Measurements from ENCODE around the gene FAXDC2.

- no peak for TF ChIP-seq POLR2A (IDR thresholded peaks at IDR 0.05)
- no peak for TF ChIP-seq CTCF (IDR thresholded peaks at IDR 0.05)
These were observed 26.8 kb downstream of the FAXDC2 start for GRCh38 chr5:154823605-154824004.

All from uterus (tissue), 2 donors.